IPS-NIHi7 (cell line): ENCODE data around the gene SLC24A3.

ENCODE experiments used
- DNase-seq: peaks from one replicate; pipeline ENCODE4 v3.0.0; 2012; ENCODE audit warnings: mixed read lengths; ENCODE audit errors: extremely low spot score

Gene SLC24A3

GRCh38 chr20:19706463-19706862, 494.0 kb downstream of the SLC24A3 start:
- no peak for DNase-seq

GRCh38 chr20:19709635-19710335, 497.3 kb downstream of the SLC24A3 start:
- DNase-seq = no peak

GRCh38 chr20:19710336-19711120, 498.1 kb downstream of the SLC24A3 start:
- DNase-seq = no peak

- no peak for DNase-seq
Observed at GRCh38 chr20:19711126-19711525, 498.7 kb downstream of the SLC24A3 start.

GRCh38 chr20:19712721-19713260, 500.3 kb downstream of the SLC24A3 start:
- no peak for DNase-seq

GRCh38 chr20:19713822-19714578, 501.6 kb downstream of the SLC24A3 start:
- DNase-seq = no peak

GRCh38 chr20:19714579-19714840, 502.1 kb downstream of the SLC24A3 start:
- no peak for DNase-seq

- no peak for DNase-seq
Observed at GRCh38 chr20:19715986-19716385, 503.5 kb downstream of the SLC24A3 start.

- DNase-seq = no peak
Observed at GRCh38 chr20:19718880-19719279, 506.4 kb downstream of the SLC24A3 start.

- DNase-seq = no peak
Observed at GRCh38 chr20:19720991-19721390, 508.5 kb downstream of the SLC24A3 start.

- DNase-seq = no peak
Observed at GRCh38 chr20:19723051-19723450, 510.6 kb downstream of the SLC24A3 start.

GRCh38 chr20:19723813-19724430, 511.5 kb downstream of the SLC24A3 start:
- no peak for DNase-seq

GRCh38 chr20:19725373-19725772, 512.9 kb downstream of the SLC24A3 start:
- DNase-seq = no peak

GRCh38 chr20:19725814-19726525, 513.5 kb downstream of the SLC24A3 start:
- no peak for DNase-seq

- DNase-seq = no peak
Observed at GRCh38 chr20:19727251-19727847, 514.9 kb downstream of the SLC24A3 start.

- no peak for DNase-seq
Observed at GRCh38 chr20:19729672-19730071, 517.2 kb downstream of the SLC24A3 start.

- DNase-seq = no peak
Observed at GRCh38 chr20:19730706-19731105, 518.3 kb downstream of the SLC24A3 start.

- DNase-seq = no peak
Observed at GRCh38 chr20:19734811-19735210, 522.4 kb downstream of the SLC24A3 start.

- peak; percentile 60 for DNase-seq
Observed at GRCh38 chr20:19735446-19735845, 523.0 kb downstream of the SLC24A3 start.

GRCh38 chr20:19737025-19737424, 524.6 kb downstream of the SLC24A3 start:
- DNase-seq = no peak

- no peak for DNase-seq
Observed at GRCh38 chr20:19738951-19739350, 526.5 kb downstream of the SLC24A3 start.
